Measurements from ENCODE around the gene AOC3. TPM values are rescaled to one million over a fixed set of nuclear protein-coding genes. Genes with fewer than 3 reads are reported as not detected.

AOC3 gene
- total and polyA plus RNA-seq, 2 of the 13 experiments (the other 11 are each of a cell fraction or from before 2014, with no cell fraction given): 8.7 to 51.7 TPM

- TF ChIP-seq NFAT5 (CRISPR knock-in tag; IDR thresholded peaks at IDR 0.05): peak; percentile 62; the same call in 1 of the 2 replicates
- TF ChIP-seq ZNF451 (CRISPR knock-in tag; IDR thresholded peaks at IDR 0.05): 0 out of 2 replicates have a peak, but pooled peaks have one; percentile 13
- TF ChIP-seq ZSCAN21 (CRISPR knock-in tag; IDR thresholded peaks at IDR 0.05; ENCODE audit: borderline replicate concordance): 0 out of 2 replicates have a peak, but pooled peaks have one; percentile 40
- no peak for TF ChIP-seq ZKSCAN8 (CRISPR knock-in tag; IDR thresholded peaks at IDR 0.05; ENCODE audit: borderline replicate concordance)
- TF ChIP-seq ZNF160 (CRISPR knock-in tag; IDR thresholded peaks at IDR 0.05): no peak
- TF ChIP-seq ZFP91 (CRISPR knock-in tag; IDR thresholded peaks at IDR 0.05; ENCODE audit: borderline replicate concordance): peak; percentile 23; the same call in 1 of the 2 replicates
- no peak for TF ChIP-seq ZNF792 (CRISPR knock-in tag; IDR thresholded peaks at IDR 0.05)
- no peak for TF ChIP-seq SMAD3 (CRISPR knock-in tag; IDR thresholded peaks at IDR 0.05)
- TF ChIP-seq ZKSCAN1 (IDR thresholded peaks at IDR 0.05; ENCODE audit: low read length): no peak
- no peak for TF ChIP-seq MXD3 (CRISPR knock-in tag; IDR thresholded peaks at IDR 0.05)
- no peak; the same call in 1 of the 2 replicates for TF ChIP-seq MIER2 (CRISPR knock-in tag; IDR thresholded peaks at IDR 0.05)
- no peak for TF ChIP-seq ZNF326 (CRISPR knock-in tag; IDR thresholded peaks at IDR 0.05; ENCODE audit: borderline replicate concordance)
- TF ChIP-seq, protein P1, sequence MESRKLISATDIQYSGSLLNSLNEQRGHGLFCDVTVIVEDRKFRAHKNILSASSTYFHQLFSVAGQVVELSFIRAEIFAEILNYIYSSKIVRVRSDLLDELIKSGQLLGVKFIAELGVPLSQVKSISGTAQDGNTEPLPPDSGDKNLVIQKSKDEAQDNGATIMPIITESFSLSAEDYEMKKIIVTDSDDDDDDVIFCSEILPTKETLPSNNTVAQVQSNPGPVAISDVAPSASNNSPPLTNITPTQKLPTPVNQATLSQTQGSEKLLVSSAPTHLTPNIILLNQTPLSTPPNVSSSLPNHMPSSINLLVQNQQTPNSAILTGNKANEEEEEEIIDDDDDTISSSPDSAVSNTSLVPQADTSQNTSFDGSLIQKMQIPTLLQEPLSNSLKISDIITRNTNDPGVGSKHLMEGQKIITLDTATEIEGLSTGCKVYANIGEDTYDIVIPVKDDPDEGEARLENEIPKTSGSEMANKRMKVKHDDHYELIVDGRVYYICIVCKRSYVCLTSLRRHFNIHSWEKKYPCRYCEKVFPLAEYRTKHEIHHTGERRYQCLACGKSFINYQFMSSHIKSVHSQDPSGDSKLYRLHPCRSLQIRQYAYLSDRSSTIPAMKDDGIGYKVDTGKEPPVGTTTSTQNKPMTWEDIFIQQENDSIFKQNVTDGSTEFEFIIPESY (CRISPR knock-in tag; IDR thresholded peaks at IDR 0.05): peak; percentile 85
- no peak for TF ChIP-seq FOSL2 (CRISPR knock-in tag; IDR thresholded peaks at IDR 0.05)
- no peak for TF ChIP-seq REL (CRISPR knock-in tag; conservative IDR thresholded peaks at IDR 0.05)
- TF ChIP-seq NFIB (CRISPR knock-in tag; IDR thresholded peaks at IDR 0.05; ENCODE audit: borderline replicate concordance): no peak
- TF ChIP-seq ZNF574 (CRISPR knock-in tag; IDR thresholded peaks at IDR 0.05): peak; percentile 47; the same call in 1 of the 2 replicates
These were observed 3.2 kb downstream of the AOC3 start (continued) for GRCh38 chr17:42853968-42854790.

Data from HepG2 (cell line).